RCC 7860 (cell line): ENCODE results near the gene SLIT3.

Experiments
- DNase-seq: peaks from one replicate; pipeline ENCODE4 v3.0.0-alpha.2; 2015; ENCODE audit warnings: low spot score
- FAIRE-seq: peaks from 2 replicates; lab custom pipeline; 2012; peaks lifted over from hg19 to GRCh38; lab: Jason Lieb, UNC

The SLIT3 gene

DNA sequence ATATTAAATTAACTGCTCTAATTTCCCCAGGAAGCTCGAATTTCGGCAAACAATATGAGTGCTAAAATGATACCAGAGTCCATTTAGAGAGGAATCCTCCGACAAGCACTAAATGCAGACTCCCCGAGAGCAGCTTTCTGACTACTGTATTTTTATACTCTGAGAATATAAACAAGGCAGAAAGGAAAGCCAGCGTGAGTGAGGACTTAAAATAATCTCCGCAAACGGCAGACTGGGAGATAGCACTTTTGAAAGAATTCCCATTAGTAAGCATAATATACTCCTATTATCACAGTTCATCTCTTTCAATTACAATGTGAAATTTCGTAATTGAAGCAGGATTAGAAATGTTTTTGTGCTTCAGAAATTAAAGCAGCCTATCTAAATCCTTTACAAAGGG lies 452.4 kb downstream of the SLIT3 start:
- DNase-seq (no peak), FAIRE-seq (no peak)

DNA sequence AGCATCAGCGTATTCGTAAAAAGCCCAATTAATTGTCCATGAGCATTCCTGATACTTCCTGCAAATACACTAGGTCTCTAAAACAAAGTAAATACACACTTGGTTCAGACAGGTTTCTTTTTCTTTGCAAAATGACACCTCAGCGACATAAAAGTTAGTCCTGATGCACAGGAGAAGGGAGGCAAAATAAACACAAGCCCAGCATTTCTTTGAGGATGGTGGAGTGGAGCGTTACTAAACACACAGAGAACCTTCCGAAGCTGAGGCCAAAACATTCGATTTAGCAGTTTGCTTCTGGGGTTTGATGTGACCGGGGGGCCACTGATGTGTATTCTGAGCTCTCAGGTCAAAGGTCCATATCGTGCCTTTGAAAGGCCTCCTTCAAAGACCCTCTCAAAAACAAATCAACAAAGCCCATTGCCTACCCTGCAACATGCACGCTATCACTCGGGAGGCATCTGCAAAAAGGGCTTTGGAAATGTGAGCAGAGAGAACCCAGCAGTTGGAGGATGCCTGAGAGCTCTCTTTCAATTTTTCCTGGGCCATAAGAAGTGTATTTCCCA lies 453.3 kb downstream of the SLIT3 start:
- no peak for FAIRE-seq
- no peak for DNase-seq

DNA sequence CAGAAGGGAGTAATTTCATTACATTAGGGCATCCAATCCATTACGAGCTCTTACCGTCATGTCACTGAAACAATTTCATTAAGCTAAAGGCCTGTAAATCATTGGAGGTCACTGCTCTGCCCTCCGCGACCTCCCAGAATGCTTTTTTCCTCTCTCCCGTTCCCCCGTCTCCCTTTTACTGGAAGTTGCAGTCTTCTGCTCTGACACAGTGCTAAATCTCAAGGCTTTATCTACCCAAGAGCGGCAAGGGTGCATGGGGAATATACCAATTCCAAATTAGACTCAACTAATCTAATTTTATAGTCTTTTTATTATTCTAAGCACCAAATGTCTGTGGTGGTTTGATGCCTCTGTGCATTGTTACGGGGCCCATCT lies 456.0 kb downstream of the SLIT3 start:
- DNase-seq (no peak), FAIRE-seq (no peak)

DNA sequence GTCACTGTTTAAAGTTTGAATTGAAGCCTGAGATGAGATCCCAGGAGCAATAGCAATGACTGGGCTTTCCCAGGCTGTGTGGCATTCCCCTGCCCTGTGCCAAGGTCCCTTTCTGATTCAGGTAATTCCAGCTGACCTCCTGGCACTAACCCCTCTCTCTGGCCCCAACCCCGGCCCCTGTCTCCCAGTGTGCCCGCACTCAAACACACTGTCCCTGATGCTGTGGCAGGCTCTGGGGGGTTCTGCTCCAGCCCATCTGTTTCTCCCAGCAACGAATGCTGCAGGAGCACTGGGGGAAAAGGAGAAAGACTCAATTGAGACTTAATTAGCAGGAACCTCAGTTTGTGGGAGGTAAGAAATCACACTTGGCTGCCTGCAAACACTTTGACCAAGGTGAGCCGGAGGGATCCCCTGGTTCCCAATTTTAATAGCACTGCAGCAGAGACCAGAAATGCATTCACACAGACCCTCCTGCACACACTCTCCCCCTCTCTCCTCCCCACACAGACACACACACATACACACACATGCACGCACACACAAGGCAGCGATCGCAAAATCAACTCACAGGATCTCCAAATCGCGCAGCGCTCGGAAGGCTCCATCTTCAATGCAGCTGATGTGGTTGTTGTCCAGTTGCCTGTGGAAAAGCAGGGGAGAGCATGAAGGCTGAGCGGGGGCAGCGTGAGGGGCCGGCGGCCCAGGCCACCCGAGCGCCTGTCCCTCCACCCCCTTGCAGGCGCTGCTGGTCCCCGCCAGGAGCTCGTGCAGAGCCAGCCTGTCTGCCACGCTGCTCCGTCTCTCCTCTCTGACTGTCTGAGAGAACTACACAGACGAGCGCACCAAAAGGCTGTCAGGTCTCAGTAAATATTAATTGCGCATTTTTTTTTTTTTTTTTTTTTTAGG lies 456.7 kb downstream of the SLIT3 start:
- FAIRE-seq = no peak
- DNase-seq = no peak

DNA sequence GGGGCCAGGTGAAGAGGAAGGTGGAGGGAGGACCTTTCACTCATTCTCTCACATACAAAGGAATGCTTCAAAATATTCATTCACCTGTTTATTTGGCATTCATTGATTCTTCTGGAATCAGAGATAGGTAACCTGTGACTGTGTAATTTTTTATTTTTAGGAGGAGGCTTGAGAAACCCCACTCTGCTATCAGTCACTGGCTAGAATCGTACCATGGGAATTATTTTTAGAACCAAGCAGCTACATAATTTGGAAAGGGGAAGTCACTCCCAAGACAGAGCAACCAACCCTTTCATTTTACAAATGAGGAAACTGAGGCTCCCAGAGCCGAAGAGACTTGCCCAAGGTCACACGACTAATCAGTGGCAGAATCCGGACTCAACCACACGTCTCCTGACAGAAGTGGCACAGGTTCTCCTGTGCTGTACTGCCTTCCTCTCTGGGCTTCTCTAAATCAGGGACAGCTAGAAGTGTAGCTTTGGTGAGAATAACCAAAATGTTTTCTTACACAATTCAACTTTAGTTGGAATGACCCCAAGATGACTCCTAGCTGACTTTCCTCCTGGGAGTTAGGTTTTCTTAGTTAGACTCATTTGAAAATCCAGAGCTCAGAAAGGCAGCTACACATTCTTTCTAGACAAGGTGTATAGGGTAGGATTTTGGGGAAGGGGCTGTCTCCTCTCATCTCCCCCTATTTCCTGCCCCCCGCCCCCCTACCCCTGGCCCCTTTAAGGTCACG lies 457.5 kb downstream of the SLIT3 start:
- FAIRE-seq (no peak), DNase-seq (no peak)

DNA sequence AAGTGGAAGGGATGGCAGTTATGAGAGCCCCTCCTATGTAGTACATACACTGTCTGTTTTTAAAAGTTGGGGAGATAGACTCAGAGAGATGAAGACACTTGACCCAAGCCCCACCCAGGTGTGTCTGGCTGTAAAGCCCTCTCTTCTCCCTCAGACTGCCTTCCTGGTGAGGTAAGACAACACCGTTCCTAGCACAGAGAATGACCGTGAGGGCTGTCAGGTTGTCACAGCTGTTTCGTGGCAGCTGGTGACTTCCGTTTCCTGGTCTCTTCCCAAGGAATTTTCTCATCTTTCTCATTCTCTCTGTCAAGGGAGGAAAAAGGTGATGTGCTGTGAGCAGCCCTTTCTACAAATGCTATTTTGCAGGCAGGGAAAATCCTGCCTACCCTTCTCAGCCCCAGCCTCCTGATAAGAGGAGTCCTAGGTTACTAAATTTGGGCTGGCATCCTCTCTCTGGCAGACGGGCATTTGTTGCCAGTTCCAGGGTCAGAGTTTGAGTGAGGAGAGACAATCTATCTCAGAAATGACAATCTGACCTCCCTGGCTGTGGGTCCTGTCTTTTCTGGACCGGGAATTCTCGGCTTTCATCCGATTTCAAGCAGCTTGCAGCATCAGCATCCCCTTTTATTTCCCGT lies 458.3 kb downstream of the SLIT3 start:
- DNase-seq = no peak
- FAIRE-seq = no peak

DNA sequence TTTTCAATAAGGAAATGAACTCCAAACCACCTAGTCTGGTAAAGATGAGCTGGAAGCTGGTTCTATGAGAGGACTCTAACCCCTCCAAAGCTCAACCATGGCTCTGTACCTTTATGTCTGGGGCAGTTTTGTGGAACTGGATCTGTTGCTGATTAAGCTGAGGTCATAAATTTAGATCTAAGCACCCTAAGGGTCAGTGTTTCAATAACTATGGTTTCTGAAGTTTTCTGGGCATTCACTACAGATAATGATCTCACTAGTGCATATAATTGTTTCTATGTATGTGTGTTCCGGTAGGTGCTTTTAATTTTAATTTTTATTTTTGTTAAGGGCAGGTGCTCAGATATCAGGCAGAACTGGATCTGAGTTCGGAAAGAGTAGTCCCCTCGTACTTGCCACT lies 463.1 kb downstream of the SLIT3 start:
- FAIRE-seq = no peak
- DNase-seq = no peak

DNA sequence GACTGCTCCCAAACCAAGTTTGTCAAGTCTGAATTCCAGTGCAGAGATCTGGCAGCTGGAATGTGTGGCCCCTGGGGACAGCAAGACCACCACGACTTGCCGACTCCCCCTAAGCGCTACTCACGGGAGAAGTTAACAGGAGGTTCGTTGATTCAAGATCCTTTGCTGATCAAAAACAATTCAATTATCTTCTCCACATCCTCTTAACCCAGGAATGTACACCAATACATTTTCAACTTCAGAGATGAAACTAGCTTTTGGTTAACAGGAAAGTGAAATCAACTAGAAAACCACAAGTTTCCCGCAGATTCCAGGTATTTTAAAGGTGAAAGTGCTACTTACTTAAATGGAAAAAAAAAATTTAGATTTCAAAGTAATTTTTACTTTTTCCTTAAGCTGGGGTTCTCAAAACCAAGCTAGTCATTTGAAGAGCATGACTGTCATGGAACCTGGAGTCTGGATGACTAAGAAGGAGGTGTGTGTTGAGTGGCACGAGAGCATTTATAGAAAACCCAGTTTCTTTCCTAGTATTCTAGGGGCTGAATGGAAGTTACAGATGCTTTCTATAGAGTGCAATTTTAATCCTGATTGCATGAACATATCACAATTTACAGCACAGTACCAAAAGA lies 464.2 kb downstream of the SLIT3 start:
- DNase-seq (no peak), FAIRE-seq (no peak)

DNA sequence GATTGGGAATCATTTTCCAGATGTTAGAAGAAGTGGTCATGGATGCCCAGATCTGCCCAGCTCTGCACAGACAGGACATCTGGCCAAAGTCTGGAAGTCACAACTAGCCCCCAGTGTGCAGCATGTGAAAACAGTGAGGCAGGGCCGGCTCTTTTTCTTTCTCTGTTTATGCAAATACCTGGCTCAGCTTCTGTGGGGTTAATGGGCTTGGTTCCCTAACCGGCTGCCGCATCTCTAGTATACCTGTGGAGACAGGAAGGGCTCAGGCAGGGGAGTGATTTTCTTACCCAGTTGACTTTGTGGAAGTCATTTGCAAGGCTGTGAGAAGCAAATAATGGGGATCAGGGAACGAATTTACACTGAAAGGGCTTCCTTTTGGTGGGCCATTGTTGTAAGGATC lies 467.0 kb downstream of the SLIT3 start:
- no peak for FAIRE-seq
- no peak for DNase-seq

DNA sequence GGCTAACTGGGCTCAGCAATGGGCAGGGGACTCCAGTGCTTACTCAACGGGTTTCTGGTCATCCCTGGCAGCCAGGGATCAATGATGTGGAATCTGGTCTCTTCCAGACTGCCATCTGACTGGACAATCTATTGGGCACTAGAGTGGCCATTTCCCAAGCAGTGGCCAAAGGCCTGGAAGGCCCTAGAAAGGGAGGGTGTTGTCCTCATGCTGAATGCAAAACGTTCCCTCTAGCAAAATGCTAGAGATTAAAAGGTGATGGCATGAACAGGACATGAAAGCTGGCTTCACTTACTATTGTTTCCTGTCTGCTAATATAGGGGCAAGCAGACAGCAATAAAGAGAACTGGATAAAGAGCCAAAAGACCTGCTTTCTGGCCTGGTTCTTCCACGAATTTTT lies 467.6 kb downstream of the SLIT3 start:
- FAIRE-seq = no peak
- DNase-seq = no peak

DNA sequence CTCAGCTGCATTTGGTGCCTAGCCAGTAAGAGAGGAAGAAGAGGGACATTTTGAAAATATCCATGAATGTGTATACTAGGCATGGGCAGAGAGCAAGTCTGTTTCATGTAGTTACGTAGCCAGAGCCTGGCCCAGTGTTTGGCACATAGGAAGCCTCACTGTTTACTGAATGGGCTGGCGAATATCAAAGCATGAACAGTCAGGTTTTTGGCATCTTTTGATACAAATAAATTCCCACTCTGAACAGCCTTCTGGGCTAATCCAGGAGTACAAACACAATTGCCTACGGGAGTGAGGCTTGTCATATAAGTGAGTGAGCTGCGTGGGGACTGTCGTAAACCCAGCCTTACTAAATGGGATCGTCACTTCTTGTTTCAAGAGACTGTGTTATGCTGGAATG lies 468.6 kb downstream of the SLIT3 start:
- FAIRE-seq (no peak), DNase-seq (no peak)

DNA sequence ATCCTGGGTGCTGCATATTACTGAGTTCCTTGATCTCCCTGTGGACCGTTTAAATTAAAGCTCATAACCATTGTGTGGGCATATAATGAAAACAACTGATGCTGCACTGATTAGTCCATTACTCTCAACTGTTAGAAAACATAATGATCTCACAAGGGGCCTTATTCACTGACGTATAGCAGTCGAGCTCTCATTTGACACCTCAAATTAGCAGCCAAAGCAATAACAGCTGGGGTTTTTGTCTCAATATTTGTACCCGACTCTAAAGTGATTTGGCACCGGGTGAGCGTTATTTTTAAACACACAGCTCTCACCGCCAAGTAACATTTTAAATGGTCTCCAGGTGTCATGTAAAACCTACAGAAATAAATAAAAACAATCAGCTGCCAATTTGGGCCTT lies 469.6 kb downstream of the SLIT3 start:
- FAIRE-seq = no peak
- DNase-seq = no peak

DNA sequence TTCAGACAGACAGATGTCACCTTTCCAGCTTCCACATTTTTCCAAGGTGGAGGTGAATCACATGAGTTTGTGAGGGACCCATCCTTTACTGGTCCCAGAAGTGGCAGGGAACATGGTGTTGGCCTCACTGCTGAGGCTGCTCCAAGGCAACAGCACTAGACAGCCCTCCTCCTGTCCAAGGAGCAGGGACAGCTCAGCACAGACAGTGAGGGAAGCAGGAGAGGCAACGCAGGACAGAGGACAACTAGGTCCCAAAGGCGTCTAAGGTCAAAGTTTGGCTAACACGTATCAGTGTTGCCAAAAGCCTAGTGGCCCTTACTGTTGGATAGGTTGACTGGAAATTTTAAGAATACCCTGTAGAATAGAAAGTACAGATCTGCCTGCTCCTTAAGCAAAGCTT lies 470.1 kb downstream of the SLIT3 start:
- FAIRE-seq (no peak), DNase-seq (no peak)

DNA sequence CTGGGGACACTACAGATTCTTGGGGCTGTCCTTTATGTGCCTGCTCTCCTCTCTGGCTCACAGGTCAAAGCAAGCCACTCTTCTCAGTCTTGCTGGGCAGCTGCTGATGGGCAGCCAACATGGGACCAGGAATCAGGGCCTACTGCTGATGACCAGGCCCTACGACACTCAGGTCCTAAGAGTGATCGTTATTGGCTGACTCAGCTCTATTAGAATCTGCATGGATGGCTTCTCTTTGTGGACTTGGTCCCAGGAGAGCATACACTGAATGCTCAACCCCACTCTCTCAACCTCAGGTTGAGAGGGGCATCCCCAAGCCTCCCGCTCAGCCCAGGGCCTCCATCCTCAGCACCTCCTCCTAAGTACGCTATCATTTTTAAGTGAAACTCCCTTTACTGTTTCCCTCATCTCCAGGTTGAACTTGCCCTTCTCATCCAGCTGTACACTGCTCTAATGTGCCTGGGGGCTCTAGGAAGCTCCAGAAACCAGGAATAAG lies 471.0 kb downstream of the SLIT3 start:
- no peak for FAIRE-seq
- DNase-seq = no peak

DNA sequence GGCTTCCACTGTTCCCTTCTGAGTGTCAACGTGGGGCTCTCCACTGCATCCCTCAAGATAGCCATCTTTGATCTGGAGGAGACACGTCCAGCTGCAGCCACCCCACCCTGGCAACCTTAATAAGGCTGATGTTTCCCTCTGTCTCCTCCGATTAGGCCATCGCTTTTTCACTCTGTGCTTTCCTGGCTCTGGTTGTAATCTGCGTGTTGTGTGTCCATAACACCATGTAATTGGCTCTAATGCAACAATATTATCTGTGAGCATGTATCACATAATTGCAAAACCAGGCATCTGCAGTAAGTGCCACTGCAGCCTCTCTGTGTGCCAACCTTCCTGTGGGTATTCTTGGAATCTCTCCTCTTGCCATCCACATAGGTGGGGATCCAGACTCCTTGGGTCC lies 471.9 kb downstream of the SLIT3 start:
- FAIRE-seq (no peak), DNase-seq (no peak)

DNA sequence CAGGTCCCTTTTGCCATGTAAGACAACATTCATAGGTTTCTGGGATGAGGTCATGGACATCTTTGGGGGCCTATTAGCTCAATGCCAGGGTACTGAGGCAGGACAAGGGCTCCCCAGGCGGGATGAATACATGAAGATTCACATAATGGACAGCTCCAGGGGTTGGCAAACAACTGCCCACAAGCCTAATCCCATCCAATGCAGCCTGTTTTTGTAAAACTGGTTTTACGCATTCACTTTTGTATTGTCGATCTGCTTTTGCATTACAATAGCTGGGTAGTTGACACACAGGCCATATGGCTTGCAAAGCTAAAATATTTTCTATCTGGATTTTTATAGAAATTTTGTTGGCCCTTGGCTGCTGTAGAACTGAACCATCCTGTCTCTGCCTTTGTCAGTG lies 473.3 kb downstream of the SLIT3 start:
- DNase-seq = no peak
- no peak for FAIRE-seq

DNA sequence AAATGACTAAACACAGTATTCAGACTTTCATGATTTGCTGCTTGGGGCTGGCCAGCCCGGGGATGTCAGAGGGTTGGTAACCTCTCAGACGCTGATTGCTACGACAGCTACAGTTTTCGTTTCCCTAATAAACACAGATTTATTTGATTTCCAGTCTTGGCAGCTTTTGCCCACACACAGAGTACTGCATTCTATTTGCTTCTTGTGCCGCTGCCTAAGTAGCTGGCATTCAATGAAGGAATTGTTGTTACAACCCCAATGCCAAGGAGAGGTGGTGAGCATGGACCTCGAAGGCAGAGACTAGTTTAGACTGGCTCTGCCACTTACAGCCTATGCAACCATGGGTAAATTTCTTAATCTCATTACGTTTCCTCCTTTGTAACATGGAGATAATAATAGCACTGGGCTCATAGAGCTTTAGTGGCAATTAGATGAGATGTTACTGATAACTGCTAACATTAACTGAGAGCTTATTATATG lies 474.7 kb downstream of the SLIT3 start:
- DNase-seq (no peak), FAIRE-seq (no peak)

DNA sequence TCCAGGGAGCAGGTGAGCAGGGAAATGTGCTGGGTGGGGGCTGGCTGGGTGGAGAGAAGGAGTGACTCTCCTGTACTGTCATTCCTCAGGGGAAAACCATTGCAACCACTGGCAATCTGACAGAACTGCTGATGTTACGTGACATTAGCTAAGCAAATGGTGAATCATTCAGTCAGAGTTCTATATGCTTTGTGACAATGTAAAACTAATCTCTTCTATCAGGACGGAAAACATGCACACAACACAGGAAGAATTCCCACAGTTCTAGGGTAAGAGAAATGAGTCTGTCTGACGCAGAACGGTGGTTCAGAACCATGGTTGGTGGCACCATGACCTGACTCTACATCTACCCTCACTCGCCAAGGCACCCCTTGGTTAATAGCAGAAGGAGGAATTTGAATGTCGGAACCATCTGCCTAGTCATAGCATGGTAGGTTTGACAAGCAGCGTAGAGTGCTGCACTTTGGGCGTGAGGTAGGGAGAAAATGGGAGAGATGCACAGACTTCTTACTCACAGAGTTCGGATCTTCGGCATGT lies 478.1 kb downstream of the SLIT3 start:
- DNase-seq = peak; percentile 13
- FAIRE-seq = no peak

DNA sequence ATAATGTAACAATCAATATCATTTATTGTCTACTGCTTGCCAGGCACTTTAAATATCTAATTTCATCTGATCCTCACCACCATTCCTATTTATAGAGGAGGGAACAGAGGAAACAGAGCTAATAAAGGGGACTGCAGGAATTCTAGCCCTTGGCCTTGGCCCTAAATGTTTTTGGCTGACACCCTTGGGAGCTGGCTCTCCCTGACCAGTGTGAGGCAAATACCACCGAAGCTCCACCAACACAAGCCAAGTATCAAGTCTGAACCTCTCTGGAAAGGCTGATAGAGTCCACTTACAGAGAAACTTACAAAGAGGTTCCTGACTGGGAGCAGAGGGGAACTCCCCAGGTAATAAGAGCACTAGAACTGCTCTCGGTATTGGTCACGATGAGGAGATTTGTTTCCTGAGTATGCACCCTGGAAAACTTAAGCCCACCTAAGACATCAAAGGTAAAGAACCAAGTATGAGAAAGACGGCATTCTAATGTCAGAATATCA lies 478.6 kb downstream of the SLIT3 start:
- FAIRE-seq = no peak
- no peak for DNase-seq

DNA sequence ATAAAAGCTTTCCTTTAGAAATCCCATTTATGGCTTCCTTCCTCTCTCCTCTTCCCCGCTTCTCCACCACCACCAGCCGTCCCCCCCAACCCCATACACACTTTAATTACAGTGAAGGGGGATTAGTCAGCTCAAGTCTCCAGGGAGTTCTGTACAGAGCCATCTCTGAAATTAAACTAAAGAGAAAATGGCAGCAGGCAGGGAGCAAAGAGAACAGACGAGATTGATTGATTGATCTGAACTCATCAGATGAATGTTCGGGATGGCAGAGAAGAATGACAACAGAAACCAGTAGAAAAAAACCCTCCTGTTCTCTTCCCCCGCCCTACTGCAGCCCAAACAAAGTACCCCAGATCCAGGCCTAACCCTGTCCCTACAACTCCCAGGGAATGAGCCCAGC lies 480.1 kb downstream of the SLIT3 start:
- FAIRE-seq = no peak
- DNase-seq = no peak
